HG03520 (cell line): ENCODE data around the gene CD164.
"Not testable (repeated sequence)": the region's sequence is repeated elsewhere in the genome, so short reads cannot be mapped to it uniquely, and the experiment has no call there.

Experiments used
- ATAC-seq: cut with Tn5 transposase; IDR thresholded peaks from one replicate; pipeline ENCODE4 v1.9.1; 2021; ENCODE audit warnings: mild to moderate bottlenecking, moderate library complexity; ENCODE audit not compliant: unreplicated experiment

The CD164 gene

GRCh38 chr6:109377717-109378116 lies 4.5 kb downstream of the CD164 start:
- ATAC-seq, result no peak

- ATAC-seq, result no peak
Measured at GRCh38 chr6:109374326-109374892, 7.9 kb downstream of the CD164 start.

- ATAC-seq, result peak; percentile 94
Measured at GRCh38 chr6:109373762-109374161, 8.5 kb downstream of the CD164 start.

- peak; percentile 5 for ATAC-seq
Measured at GRCh38 chr6:109373331-109373730, 8.9 kb downstream of the CD164 start.

GRCh38 chr6:109372130-109372529 lies 10.1 kb downstream of the CD164 start:
- no peak for ATAC-seq

- no peak for ATAC-seq
Measured at GRCh38 chr6:109370792-109371191, 11.5 kb downstream of the CD164 start.

- ATAC-seq, result no peak
Measured at GRCh38 chr6:109370336-109370735, 11.9 kb downstream of the CD164 start.

GRCh38 chr6:109369728-109370127 lies 12.5 kb downstream of the CD164 start:
- ATAC-seq, result no peak

GRCh38 chr6:109364382-109365078 lies 17.7 kb downstream of the CD164 start:
- ATAC-seq, result not testable (repeated sequence)

GRCh38 chr6:109363753-109364152 lies 18.5 kb downstream of the CD164 start:
- no peak for ATAC-seq

- ATAC-seq, result no peak
Measured at GRCh38 chr6:109362102-109362884, 20.0 kb downstream of the CD164 start.

GRCh38 chr6:109360791-109361190 lies 21.5 kb downstream of the CD164 start:
- no peak for ATAC-seq

GRCh38 chr6:109360281-109360680 lies 22.0 kb downstream of the CD164 start:
- no peak for ATAC-seq

- no peak for ATAC-seq
Measured at GRCh38 chr6:109359248-109359647, 23.0 kb downstream of the CD164 start.

- no peak for ATAC-seq
Measured at GRCh38 chr6:109358204-109358603, 24.1 kb downstream of the CD164 start.

- no peak for ATAC-seq
Measured at GRCh38 chr6:109356237-109356636, 26.0 kb downstream of the CD164 start.

- ATAC-seq, result no peak
Measured at GRCh38 chr6:109351231-109352130, 30.8 kb downstream of the CD164 start.

GRCh38 chr6:109349419-109349987 lies 32.8 kb downstream of the CD164 start:
- ATAC-seq, result no peak

GRCh38 chr6:109348226-109348625 lies 34.0 kb downstream of the CD164 start:
- no peak for ATAC-seq

GRCh38 chr6:109347779-109348178 lies 34.5 kb downstream of the CD164 start:
- no peak for ATAC-seq

GRCh38 chr6:109345986-109346385 lies 36.3 kb downstream of the CD164 start:
- no peak for ATAC-seq
